GM21526 (cell line): ENCODE measurements around the gene TTBK2.

ENCODE experiments used
- ATAC-seq: cut with Tn5 transposase; IDR thresholded peaks from one replicate; pipeline ENCODE4 v1.9.1; 2021; ENCODE audit warnings: moderate library complexity; ENCODE audit not compliant: unreplicated experiment, low FRiP score

TTBK2 gene

DNA sequence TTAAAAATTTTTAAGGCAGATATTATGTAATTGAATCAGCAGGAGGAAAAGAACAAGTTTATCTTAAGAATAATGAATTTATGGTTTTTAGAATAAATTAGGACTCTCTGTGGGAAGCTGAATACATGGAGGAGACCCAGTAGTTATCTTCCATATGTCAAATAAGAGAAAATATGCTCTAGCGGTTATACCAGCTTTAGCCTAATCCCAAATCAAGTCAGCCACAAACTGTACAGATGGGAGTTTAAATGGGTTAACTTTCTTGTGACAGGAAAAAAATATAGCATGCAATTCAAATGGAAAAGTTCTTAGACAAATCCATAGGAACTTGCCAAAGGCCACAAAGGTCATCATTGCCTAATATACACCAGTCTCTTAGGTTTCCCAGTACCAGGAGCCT lies 84.3 kb downstream of the TTBK2 start:
- no peak for ATAC-seq

GRCh38 chr15:42832576-42832975 lies 88.0 kb downstream of the TTBK2 start:
- no peak for ATAC-seq

DNA sequence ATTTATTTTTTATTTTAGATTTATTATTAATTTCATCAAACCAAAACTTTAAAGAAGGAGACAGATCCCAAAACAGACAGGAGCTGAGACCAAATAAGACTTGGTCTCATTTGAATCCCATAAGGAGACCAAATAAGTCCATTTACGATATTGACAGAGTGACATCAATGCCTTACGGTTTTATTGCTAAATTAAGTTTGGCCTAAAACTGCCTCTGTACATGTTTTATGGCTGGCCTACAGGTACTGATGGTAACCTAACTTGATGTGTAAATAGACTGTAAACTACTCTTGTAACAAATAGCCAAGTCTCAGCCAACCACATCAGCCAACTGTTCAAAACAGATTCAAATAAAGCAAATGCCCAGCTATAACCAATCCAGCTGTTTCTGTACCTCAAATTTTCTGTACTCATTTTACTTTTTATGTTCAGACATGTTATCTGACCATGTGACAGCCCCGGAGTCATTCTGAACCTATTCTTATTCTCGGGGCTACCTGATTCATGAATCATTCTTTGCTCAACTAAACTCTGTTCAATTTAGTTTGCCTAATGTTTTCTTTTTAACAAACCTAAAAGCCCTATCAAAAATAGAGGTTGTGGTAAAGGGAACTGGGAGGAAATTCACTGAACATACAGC lies 94.2 kb downstream of the TTBK2 start:
- no peak for ATAC-seq

DNA sequence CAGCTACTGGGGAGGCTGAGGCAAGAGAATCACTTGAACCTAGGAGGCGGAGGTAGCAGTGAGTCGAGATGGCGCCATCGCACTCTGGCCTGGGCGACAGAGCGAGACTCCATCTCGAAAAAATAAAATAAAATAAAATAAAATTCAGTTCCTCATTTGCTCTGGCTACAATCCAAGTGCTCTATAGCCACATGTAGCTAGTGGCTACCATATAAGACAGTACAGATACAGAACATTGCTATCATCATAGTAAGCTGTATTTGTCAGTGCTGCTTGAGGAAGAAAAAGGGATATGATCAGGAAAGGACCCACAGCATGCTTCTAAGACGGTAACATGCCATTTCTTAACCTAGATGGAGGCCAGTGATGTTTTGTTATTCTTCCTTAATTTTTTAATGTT lies 95.0 kb downstream of the TTBK2 start:
- no peak for ATAC-seq

DNA sequence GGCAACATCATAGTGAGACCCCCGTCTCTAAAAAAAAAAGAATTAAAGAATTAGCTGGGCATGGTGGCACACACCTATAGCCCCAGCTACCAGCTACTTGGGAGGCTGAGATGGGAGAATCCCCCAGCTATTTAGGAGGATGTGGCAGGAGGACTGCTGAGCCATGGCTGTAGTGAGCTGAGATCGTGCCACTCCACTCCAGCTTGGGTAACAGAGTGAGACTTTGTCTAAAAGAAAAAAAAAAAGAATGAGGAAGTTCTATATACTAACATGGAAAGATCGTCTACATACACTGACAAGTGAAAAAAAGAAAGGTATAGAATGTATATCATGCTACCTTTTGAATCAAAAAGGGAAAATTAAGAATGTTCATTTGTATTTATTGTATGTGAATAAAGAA lies 99.8 kb downstream of the TTBK2 start:
- no peak for ATAC-seq

DNA sequence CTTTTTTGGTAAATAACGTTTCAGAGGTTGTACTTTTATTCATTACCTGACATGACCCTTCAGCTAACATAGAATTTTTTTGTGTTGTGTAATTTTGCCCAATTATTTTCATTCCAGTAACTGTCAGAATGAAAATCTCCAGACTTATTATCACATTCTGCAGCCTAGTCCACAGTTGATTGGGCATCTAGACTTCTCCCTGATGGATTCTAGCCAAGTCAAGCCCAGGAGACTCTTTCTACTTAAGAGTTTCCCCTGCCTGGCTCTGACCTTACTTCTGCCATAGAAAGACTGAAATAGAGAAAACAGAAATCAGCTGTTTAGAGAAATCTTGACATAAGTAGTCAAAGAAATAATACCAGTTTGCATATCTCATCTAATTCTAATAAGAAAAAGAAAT lies 100.8 kb downstream of the TTBK2 start:
- no peak for ATAC-seq

DNA sequence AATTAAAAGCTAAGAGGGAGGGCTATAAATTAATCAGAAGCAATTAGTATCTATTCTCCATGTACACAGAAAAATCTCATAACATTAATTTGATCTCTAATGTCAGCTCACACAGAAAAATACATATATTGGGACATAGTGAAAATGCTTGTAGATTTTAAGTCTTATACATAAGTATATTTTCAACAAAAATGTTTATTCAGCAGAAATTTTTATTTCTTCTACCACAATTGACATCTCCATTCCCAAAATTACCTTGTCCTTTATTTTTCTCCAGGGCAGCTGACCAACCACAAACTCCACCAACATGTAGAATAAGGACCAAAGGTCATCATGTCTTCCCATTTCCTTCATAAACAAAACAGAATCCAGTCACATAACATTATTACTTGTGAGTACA lies 109.1 kb downstream of the TTBK2 start:
- ATAC-seq = no peak

- no peak for ATAC-seq
These were observed 111.7 kb downstream of the TTBK2 start for GRCh38 chr15:42808913-42809312.

DNA sequence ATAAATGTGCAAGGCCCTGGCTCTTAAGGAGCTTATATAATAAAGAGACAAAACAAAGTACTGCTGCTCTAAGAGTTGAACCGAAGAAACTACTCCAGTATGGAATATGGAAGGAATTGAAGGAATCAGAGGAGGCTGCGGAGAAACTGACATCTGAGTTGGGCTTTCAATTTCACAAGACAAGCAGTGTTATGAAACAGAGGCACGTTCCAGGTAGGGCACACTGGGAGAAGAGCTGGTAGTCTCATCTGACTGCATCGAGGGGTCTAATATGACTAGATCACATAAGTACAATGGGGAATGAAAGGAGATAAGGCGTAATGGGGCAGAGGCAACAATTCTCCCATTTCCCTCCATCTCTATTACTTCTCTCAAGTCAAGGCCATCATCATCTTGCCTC lies 115.3 kb downstream of the TTBK2 start:
- ATAC-seq = no peak

DNA sequence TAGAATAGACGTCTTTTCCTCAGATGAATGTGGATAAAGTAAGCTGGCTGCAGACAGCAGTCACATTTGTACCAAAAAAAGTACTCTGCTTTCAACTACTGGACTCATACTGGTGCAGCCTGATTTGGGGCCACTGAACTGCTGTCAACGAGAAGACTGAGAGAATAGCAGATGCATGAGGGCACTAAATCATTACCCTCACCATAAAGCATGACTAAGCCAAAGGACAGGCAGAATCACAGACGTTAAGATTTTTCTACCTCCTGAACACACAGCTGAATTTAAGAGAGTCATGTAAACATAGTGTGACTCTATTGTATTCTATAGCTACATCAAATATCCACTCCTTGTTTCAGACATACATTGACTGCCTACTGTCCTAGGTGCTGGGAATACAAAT lies 115.8 kb downstream of the TTBK2 start:
- no peak for ATAC-seq

DNA sequence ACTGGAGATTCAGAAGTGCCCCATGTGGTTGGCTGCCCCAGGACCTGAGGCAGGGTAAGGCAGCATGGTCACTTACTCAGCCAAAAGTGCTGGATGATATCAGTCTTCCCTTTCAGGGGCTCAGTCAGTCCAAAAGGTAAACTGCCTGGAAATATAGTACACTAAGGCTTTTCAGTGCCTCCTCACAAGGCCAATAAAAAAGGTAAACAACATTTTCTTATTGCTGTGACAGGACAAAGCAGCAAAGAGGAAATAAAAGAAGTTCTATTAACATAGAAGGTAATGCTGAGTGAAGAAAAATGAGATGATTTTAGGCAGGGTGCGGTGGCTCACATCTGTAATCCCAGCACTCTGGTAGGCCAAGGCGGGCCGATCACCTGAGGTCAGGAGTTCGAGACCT lies 117.1 kb downstream of the TTBK2 start:
- ATAC-seq = no peak

- ATAC-seq = no peak
These were observed 118.4 kb downstream of the TTBK2 start for GRCh38 chr15:42802168-42802567.

GRCh38 chr15:42800731-42801474 lies 119.7 kb downstream of the TTBK2 start:
- no peak for ATAC-seq

DNA sequence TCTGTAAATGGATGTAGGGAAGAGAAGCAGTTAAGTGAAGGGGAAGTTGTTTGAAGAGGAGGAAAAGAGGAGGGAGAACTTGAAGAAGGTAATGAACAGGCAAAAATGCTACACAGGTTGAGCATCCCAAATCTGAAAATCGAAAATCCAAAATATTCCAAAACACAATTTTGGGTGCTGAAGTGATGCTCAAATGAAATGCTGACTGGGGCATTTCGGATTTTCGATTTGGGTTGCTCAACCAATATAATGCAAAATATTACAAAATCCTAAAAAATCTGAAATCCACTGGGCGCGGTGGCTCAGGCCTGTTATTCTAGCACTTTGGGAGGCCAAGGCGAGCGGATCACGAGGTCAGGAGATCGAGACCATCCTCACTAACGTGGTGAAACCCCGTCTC lies 121.8 kb downstream of the TTBK2 start:
- ATAC-seq = no peak

DNA sequence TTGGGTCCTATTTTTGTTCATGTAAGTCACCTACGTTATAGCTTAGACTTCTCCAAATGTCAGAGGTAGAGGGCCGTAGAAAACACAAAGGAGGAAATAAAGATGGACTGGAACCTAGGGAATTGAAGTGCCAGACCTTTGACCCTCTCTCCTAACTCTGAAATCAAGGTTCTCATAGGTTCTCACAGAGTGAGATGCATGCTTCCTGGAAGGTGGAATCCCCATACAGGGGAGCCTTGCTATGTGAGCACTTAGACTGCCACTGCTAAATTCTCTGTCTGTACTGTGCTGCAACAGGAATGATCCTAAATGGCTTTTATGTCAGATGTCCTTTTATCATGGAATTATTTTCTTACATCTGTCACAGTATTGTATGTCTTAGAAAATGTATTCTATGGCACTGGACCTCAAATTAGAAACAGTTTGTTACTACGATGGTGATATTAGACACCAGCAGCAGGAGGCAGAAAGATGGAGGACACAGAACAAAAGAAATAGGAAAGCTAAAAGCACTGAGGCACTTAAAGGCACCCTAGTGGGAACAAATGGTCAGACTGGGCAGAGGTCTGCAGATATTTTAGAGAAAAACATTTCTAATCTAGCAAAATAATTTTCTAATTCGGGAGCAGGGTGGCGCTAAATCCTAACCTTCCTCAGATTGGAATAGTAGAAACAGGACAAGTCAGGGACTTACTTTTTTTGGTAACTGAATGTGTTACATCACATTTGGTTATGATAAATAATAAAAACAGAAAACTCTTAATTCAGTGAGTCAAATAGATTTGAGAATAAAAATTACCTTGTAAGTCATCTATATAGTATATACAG lies 123.4 kb downstream of the TTBK2 start:
- no peak for ATAC-seq

DNA sequence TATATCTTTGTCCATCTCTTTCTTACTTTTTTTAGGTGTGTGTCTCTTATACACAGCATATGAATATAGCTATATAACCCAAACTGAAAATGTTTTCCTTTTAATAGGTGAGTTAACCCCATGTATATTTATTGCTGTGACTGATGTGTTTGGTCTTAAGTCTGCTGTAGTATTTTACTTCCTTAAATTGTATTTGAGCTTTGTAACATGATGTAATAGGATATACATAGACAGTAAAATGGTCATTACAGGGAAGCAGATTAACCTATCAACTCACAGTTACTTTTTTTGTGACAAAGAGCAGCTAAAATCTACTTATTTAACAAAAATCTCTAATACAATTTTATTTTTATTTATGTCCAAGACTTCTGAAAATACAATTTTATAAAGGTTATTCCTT lies 131.9 kb downstream of the TTBK2 start:
- ATAC-seq = no peak

GRCh38 chr15:42786978-42787377 lies 133.6 kb downstream of the TTBK2 start:
- no peak for ATAC-seq

GRCh38 chr15:42785569-42785968 lies 135.0 kb downstream of the TTBK2 start:
- ATAC-seq = no peak

GRCh38 chr15:42784705-42785104 lies 135.9 kb downstream of the TTBK2 start:
- ATAC-seq = no peak

DNA sequence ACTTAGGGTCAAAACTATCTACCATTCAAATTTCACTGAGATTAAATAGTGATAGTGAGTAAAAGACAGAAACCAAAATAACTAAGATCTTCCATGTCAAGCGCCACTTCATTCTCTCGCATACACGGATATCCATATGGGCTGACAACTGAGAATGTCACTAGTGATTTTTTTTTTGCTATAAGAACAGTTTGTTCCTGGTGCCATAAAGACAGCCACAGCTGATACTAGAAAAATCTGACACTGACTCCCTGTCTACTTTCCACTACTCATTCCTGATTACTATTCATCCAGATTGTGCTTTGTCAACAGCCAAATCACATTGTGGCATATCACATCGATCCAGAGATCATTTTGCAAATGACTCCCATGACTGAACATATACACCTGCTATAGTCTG lies 137.9 kb downstream of the TTBK2 start:
- no peak for ATAC-seq

DNA sequence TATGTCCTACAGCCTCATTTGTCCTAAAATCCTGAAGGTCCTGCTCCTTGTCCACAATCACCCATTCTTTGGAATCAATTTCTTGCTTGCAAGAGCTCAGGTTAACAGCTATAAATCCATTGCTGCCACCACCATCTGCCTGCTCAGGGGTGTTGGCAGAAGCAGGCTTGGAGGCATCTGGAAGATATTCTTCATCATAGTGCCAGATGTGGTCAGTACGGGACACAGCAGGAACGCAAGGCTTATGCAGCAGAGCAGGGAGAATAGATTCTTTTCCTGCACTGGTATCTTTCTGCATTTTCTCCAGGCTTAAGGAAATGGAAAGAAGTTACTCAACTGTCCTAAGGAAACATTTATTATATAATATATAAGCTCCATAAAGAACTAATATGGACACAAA lies 145.2 kb downstream of the TTBK2 start:
- ATAC-seq = no peak

- no peak for ATAC-seq
These were observed 147.7 kb downstream of the TTBK2 start for GRCh38 chr15:42772901-42773300.
